HEK293 (cell line): ENCODE measurements around the gene IBSP.

Experiments
- CTCF ChIA-PET: fragments of 350-600 bp; formaldehyde crosslinking; extraction: SDS; loops from one replicate; lab custom pipeline; 2021; ENCODE audit warnings: antibody characterized with exemption; lab: Yijun Ruan, JAX
- POLR2A ChIA-PET: fragments of 300-600 bp; formaldehyde crosslinking; extraction: SDS; loops from one replicate; lab custom pipeline; 2020; ENCODE audit warnings: antibody characterized with exemption, inconsistent platforms; lab: Yijun Ruan, JAX
- H3K27ac ChIP-seq: fragments of 200-500 bp; sonication (Bioruptor generic); 2 replicates; pipeline ENCODE4 v1.5.1; 2014; ENCODE audit warnings: low read depth, low read length, control low read depth, inconsistent platforms; ENCODE audit errors: extremely low read depth
- H3K36me3 ChIP-seq, 2 experiments: fragments of 200-500 bp in 1 of 2; sonication (Bioruptor generic) in 1 of 2; 1 replicate in 1 of 2; 2 replicates in 1 of 2; pipeline ENCODE4 v1.5.1; 2014 to 2017; ENCODE audit warnings: inconsistent platforms in 2 of 2, low read length in 2 of 2; ENCODE audit not compliant: control insufficient read depth in 2 of 2, insufficient read depth in 1 of 2
- H3K4me1 ChIP-seq: fragments of 200-500 bp; sonication (Bioruptor generic); 2 replicates; pipeline ENCODE4 v1.5.1; 2014; ENCODE audit warnings: mild to moderate bottlenecking, low read length, inconsistent platforms; ENCODE audit not compliant: control insufficient read depth, insufficient read depth
- H3K4me3 ChIP-seq: 2 replicates; pipeline ENCODE4 v1.5.1; 2011; ENCODE audit warnings: low read depth, mild to moderate bottlenecking, control low read depth, low read length, moderate library complexity
- H3K9me3 ChIP-seq: fragments of 200-500 bp; sonication (Bioruptor generic); 2 replicates; pipeline ENCODE4 v1.5.1; 2014; ENCODE audit warnings: low read depth, low read length, inconsistent platforms; ENCODE audit not compliant: control insufficient read depth, insufficient read depth
- GFI1B ChIP-seq: fragments of 450-650 bp; formaldehyde crosslinking; IDR thresholded peaks from 2 replicates; pipeline ENCODE4 v1.5.1; 2016; ENCODE audit warnings: missing biosample characterization, missing genetic modification characterization
- HOXA7 ChIP-seq: sonication (generic); formaldehyde crosslinking; IDR thresholded peaks from 2 replicates; pipeline ENCODE4 v1.8.1; 2022; ENCODE audit warnings: missing genetic modification reagents, borderline replicate concordance
- KLF8 ChIP-seq: fragments of 450-650 bp; formaldehyde crosslinking; IDR thresholded peaks from 2 replicates; pipeline ENCODE4 v1.5.1; 2016; ENCODE audit warnings: missing biosample characterization, missing genetic modification characterization
- OSR2 ChIP-seq: fragments of 450-650 bp; formaldehyde crosslinking; IDR thresholded peaks from 2 replicates; pipeline ENCODE4 v1.5.1; 2016; ENCODE audit warnings: missing biosample characterization, missing genetic modification characterization
- PBX3 ChIP-seq: sonication (generic); formaldehyde crosslinking; IDR thresholded peaks from 2 replicates; pipeline ENCODE4 v1.8.1; 2022; ENCODE audit warnings: mild to moderate bottlenecking, moderate library complexity, missing genetic modification reagents
- RBAK ChIP-seq: fragments of 450-650 bp; formaldehyde crosslinking; IDR thresholded peaks from 2 replicates; pipeline ENCODE4 v1.5.1; 2016; ENCODE audit warnings: missing biosample characterization, missing genetic modification characterization
- SP7 ChIP-seq: fragments of 450-650 bp; formaldehyde crosslinking; IDR thresholded peaks from 2 replicates; pipeline ENCODE4 v1.5.1; 2016; ENCODE audit warnings: missing biosample characterization, missing genetic modification characterization
- ZEB2 ChIP-seq: fragments of 450-650 bp; formaldehyde crosslinking; IDR thresholded peaks from 2 replicates; pipeline ENCODE4 v1.5.1; 2016; ENCODE audit warnings: missing biosample characterization, missing genetic modification characterization
- ZNF121 ChIP-seq: fragments of 450-650 bp; formaldehyde crosslinking; IDR thresholded peaks from 2 replicates; pipeline ENCODE4 v1.5.1; 2016; ENCODE audit warnings: missing biosample characterization, missing genetic modification characterization
- ZNF19 ChIP-seq: fragments of 450-650 bp; formaldehyde crosslinking; IDR thresholded peaks from 2 replicates; pipeline ENCODE4; 2016; ENCODE audit warnings: missing biosample characterization, missing genetic modification characterization, low read depth
- ZNF221 ChIP-seq: fragments of 450-650 bp; formaldehyde crosslinking; IDR thresholded peaks from 2 replicates; pipeline ENCODE4 v1.5.1; 2017; ENCODE audit warnings: missing biosample characterization, missing genetic modification characterization, borderline replicate concordance
- ZNF266 ChIP-seq: fragments of 450-650 bp; formaldehyde crosslinking; IDR thresholded peaks from 2 replicates; pipeline ENCODE4 v1.5.1; 2016; ENCODE audit warnings: missing biosample characterization, missing genetic modification characterization, low read depth
- ZNF324 ChIP-seq: fragments of 450-650 bp; formaldehyde crosslinking; IDR thresholded peaks from 2 replicates; pipeline ENCODE4 v1.5.1; 2016; ENCODE audit warnings: missing biosample characterization, missing genetic modification characterization
- ZNF423 ChIP-seq: fragments of 450-650 bp; formaldehyde crosslinking; IDR thresholded peaks from 2 replicates; pipeline ENCODE4 v1.5.1; 2016; ENCODE audit warnings: missing biosample characterization, missing genetic modification characterization
- ZNF513 ChIP-seq: fragments of 450-650 bp; IDR thresholded peaks from 2 replicates; pipeline ENCODE4 v1.5.1; 2018; ENCODE audit warnings: missing biosample characterization, missing genetic modification characterization
- ZNF664 ChIP-seq: fragments of 450-650 bp; formaldehyde crosslinking; IDR thresholded peaks from 2 replicates; pipeline ENCODE4 v1.5.1; 2016; ENCODE audit warnings: missing biosample characterization, missing genetic modification characterization
- ZNF707 ChIP-seq: fragments of 450-650 bp; formaldehyde crosslinking; IDR thresholded peaks from 2 replicates; pipeline ENCODE4 v1.5.1; 2016; ENCODE audit warnings: missing biosample characterization, missing genetic modification characterization
- TF ChIP-seq, protein P1 (sequence below): fragments of 450-650 bp; formaldehyde crosslinking; IDR thresholded peaks from 2 replicates; pipeline ENCODE4 v1.5.1; 2016; ENCODE audit warnings: missing biosample characterization, missing genetic modification characterization
- TF ChIP-seq, protein P2 (sequence below): fragments of 450-650 bp; formaldehyde crosslinking; IDR thresholded peaks from 2 replicates; pipeline ENCODE4 v1.5.1; 2016; ENCODE audit warnings: missing biosample characterization, missing genetic modification characterization
- TF ChIP-seq, protein P3 (sequence below): fragments of 450-650 bp; formaldehyde crosslinking; IDR thresholded peaks from 2 replicates; pipeline ENCODE4 v1.5.1; 2016; ENCODE audit warnings: missing biosample characterization, missing genetic modification characterization

IBSP gene

DNA sequence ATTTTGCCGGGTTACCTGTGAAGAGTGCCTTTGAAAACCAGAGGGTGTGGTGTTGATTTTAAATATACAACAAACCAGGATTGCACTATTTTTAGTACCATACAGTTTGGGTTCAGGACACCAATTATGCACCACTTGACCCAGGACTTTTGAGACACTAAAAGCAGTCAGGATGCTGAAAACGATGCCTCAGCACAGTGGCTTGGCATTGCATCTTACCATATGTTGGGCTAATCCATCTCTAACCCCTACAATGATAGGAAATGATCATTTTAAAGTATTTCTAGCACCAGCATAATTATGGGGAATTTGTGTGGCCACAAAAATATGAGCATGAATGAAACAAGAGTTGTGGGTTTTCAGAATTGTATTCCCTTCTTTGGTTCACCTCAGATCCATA, 4.1 kb downstream of the IBSP start:
- CTCF ChIA-PET: interaction anchor here (1.2 kb wide), 1 partner anchor 35 kb away, joined by 4 read pairs; no protein-coding TSS in a partner anchor
- TF ChIP-seq ZNF221 (tag by site-specific recombination) (no peak), KLF8 (tag by site-specific recombination) (no peak), HOXA7 (CRISPR knock-in tag) (no peak), OSR2 (no peak), ZNF121 (tag by site-specific recombination) (no peak), GFI1B (tag by site-specific recombination) (no peak), ZNF266 (no peak), PBX3 (CRISPR knock-in tag) (no peak), ZNF707 (no peak)
- TF ChIP-seq, protein P1, sequence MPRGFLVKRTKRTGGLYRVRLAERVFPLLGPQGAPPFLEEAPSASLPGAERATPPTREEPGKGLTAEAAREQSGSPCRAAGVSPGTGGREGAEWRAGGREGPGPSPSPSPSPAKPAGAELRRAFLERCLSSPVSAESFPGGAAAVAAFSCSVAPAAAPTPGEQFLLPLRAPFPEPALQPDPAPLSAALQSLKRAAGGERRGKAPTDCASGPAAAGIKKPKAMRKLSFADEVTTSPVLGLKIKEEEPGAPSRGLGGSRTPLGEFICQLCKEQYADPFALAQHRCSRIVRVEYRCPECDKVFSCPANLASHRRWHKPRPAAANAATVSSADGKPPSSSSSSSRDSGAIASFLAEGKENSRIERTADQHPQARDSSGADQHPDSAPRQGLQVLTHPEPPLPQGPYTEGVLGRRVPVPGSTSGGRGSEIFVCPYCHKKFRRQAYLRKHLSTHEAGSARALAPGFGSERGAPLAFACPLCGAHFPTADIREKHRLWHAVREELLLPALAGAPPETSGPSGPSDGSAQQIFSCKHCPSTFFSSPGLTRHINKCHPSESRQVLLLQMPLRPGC (tag by site-specific recombination): no peak
- Histone ChIP-seq H3K4me3 (no peak overlapping the region), H3K4me1 (no peaks in the 10 kb centered on the region), H3K9me3 (no peaks in the 10 kb centered on the region), H3K27ac (no peak overlapping the region), H3K36me3 (no peaks in the 10 kb centered on the region)
- POLR2A ChIA-PET: no interaction called here

DNA sequence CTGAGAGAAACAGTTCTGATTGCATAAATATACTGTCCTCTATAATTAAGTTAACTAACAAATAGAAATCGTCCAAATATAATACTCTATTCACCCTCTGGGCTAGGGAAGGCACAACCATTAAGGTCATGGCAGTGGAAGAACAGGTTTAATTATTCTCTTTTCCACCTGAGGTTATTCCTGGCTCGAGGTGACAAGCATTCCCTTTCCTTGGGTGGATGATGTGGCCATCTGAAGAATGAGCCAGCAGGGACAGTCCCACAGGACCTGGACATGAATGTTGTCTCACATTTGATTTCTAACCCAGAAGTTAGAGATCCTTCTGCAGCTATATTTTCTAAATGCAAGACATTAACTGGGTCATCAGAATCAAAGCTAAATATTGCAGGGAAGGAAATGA, 5.5 kb downstream of the IBSP start:
- Histone ChIP-seq H3K36me3 (no peaks in the 10 kb centered on the region), H3K9me3 (no peaks in the 10 kb centered on the region), H3K4me1 (no peaks in the 10 kb centered on the region), H3K27ac (no peak overlapping the region), H3K4me3 (no peak overlapping the region)
- CTCF ChIA-PET: no interaction called here
- no peak for TF ChIP-seq ZNF423
- TF ChIP-seq, protein P2, sequence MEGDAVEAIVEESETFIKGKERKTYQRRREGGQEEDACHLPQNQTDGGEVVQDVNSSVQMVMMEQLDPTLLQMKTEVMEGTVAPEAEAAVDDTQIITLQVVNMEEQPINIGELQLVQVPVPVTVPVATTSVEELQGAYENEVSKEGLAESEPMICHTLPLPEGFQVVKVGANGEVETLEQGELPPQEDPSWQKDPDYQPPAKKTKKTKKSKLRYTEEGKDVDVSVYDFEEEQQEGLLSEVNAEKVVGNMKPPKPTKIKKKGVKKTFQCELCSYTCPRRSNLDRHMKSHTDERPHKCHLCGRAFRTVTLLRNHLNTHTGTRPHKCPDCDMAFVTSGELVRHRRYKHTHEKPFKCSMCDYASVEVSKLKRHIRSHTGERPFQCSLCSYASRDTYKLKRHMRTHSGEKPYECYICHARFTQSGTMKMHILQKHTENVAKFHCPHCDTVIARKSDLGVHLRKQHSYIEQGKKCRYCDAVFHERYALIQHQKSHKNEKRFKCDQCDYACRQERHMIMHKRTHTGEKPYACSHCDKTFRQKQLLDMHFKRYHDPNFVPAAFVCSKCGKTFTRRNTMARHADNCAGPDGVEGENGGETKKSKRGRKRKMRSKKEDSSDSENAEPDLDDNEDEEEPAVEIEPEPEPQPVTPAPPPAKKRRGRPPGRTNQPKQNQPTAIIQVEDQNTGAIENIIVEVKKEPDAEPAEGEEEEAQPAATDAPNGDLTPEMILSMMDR (tag by site-specific recombination): no peak
- TF ChIP-seq RBAK (tag by site-specific recombination): no peak
- TF ChIP-seq ZNF324: no peak
- TF ChIP-seq ZEB2: no peak
- TF ChIP-seq, protein P3, sequence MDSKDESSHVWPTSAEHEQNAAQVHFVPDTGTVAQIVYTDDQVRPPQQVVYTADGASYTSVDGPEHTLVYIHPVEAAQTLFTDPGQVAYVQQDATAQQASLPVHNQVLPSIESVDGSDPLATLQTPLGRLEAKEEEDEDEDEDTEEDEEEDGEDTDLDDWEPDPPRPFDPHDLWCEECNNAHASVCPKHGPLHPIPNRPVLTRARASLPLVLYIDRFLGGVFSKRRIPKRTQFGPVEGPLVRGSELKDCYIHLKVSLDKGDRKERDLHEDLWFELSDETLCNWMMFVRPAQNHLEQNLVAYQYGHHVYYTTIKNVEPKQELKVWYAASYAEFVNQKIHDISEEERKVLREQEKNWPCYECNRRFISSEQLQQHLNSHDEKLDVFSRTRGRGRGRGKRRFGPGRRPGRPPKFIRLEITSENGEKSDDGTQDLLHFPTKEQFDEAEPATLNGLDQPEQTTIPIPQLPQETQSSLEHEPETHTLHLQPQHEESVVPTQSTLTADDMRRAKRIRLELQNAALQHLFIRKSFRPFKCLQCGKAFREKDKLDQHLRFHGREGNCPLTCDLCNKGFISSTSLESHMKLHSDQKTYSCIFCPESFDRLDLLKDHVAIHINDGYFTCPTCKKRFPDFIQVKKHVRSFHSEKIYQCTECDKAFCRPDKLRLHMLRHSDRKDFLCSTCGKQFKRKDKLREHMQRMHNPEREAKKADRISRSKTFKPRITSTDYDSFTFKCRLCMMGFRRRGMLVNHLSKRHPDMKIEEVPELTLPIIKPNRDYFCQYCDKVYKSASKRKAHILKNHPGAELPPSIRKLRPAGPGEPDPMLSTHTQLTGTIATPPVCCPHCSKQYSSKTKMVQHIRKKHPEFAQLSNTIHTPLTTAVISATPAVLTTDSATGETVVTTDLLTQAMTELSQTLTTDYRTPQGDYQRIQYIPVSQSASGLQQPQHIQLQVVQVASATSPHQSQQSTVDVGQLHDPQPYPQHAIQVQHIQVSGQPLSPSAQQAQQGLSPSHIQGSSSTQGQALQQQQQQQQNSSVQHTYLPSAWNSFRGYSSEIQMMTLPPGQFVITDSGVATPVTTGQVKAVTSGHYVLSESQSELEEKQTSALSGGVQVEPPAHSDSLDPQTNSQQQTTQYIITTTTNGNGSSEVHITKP (tag by site-specific recombination): no peak
- no peak for TF ChIP-seq ZNF513
- no peak for TF ChIP-seq SP7
- no peak for TF ChIP-seq ZNF19 (tag by site-specific recombination)
- no peak for TF ChIP-seq ZNF664 (tag by site-specific recombination)
- POLR2A ChIA-PET: no interaction called here
